Adipocyte (in vitro differentiated cells): Measurements from ENCODE around the gene B3GAT1.

Experiments
- DNase-seq: peaks from one replicate; pipeline ENCODE4 v3.0.0-alpha.2; 2015; ENCODE audit warnings: low read depth
- H3K27me3 ChIP-seq: replicated peaks from 2 replicates; pipeline ENCODE4 v1.7.0; 2013; ENCODE audit warnings: mild to moderate bottlenecking, low read length, moderate library complexity; ENCODE audit not compliant: control insufficient read depth, insufficient read depth
- H3K36me3 ChIP-seq: 2 replicates; pipeline ENCODE4 v1.7.0; 2013; ENCODE audit warnings: low read length, mild to moderate bottlenecking, moderate library complexity; ENCODE audit not compliant: control insufficient read depth, insufficient read depth, severe bottlenecking
- H3K4me1 ChIP-seq: 2 replicates; pipeline ENCODE4 v1.7.0; 2013; ENCODE audit warnings: mild to moderate bottlenecking, low read length, moderate library complexity; ENCODE audit not compliant: control insufficient read depth, insufficient read depth
- H3K4me3 ChIP-seq: 2 replicates; pipeline ENCODE4 v1.7.0; 2013; ENCODE audit warnings: mild to moderate bottlenecking, low read length, moderate library complexity
- H3K9ac ChIP-seq: 2 replicates; pipeline ENCODE4 v1.7.0; 2013; ENCODE audit warnings: mild to moderate bottlenecking, low read length, moderate library complexity
- H3K9me3 ChIP-seq: 2 replicates; pipeline ENCODE4 v1.7.0; 2013; ENCODE audit warnings: mild to moderate bottlenecking, low read length, moderate library complexity; ENCODE audit not compliant: control insufficient read depth

Gene B3GAT1

DNA sequence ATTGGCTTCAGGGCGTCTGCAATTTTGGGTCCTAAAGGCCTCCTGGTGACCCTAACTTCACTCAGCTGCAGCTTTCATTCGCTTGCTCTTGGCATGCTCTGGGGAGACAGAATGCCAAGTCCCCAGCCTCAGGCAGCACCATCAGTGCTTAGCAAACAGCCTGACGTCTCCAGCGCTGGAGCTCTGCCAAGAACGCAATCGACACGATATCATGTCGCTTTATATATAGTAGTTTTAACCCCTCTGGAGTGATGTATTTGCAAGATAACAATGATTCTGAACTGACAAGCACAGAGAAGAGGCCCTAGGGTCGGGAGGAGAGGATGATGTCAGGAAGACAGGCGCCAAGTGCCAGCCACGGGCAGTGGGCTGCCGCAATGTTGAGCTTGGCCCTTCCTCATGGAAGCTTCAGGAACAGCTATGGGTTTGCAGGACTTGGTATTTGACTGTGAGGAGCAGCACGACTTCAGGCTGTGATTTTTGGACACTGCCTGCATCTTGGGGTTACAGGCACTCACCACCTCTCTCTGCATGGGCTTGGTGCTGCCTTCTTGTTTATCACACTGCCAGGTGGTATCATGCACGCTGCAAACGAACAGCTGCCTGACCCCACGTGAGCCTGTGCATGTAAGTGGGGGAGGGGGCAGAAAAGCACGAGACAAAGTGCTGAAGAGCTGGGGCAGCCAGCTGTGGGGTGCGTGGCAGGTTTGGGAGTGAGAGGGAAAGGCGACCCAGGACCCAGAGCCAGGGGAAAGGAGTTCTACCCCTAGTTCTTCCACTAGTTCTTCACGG lies 26.1 kb downstream of the B3GAT1 start:
- Histone ChIP-seq H3K4me3 (no peak overlapping the region), H3K36me3 (no peaks in the 10 kb centered on the region), H3K9me3 (no peaks in the 10 kb centered on the region), H3K4me1 (no peaks in the 10 kb centered on the region), H3K9ac (no peak overlapping the region), H3K27me3 (peaks cover 2% of the 10 kb centered on the region)
- no peak for DNase-seq

DNA sequence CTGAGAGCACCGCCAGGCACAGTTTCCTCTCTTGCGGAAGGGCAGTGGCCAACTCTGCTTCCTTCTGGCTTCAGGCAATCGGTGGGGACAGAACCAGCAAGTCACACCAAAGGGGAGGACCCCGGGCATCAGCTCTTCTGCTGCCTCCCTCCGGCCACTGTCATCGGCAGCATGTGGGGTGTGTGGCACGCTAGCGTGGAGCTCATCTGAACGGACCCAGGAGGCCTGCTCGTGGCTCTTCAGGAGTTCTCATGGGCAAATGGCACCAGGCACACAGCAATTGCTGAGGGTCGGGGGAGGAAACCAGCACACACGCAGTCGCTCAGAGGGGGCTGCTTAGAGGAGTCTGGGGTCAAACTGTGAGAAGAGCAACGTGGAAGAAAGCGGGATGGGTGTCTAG lies 26.9 kb downstream of the B3GAT1 start:
- H3K36me3 ChIP-seq: no peaks in the 10 kb centered on the region
- H3K4me1 ChIP-seq: no peaks in the 10 kb centered on the region
- no peaks in the 10 kb centered on the region for H3K9me3 ChIP-seq
- H3K4me3 ChIP-seq: no peak overlapping the region
- DNase-seq: no peak
- H3K9ac ChIP-seq: no peak overlapping the region
- no peaks in the 10 kb centered on the region for H3K27me3 ChIP-seq

DNA sequence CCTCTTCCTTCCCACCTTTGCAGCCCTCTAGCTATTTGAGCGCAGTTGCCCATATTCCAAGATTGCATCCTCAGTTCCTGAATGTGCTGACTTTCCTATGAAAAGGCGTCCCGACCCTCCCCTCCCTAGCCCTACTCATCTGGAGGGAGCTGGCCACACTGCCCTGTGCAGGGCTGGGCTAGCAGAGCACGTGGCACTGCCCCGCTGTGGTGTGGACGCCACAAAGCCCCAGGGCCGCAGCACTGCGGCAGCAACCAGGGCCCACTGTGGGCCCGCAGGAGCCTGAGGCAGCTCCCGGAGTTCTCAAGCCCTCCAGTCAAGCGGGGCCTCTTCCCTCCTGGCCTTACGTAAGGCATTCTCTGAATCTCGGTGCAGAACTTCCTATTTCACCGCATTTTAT lies 27.6 kb downstream of the B3GAT1 start:
- no peak for DNase-seq
- H3K9ac ChIP-seq: no peak overlapping the region
- no peaks in the 10 kb centered on the region for H3K4me1 ChIP-seq
- no peak overlapping the region for H3K4me3 ChIP-seq
- no peaks in the 10 kb centered on the region for H3K27me3 ChIP-seq
- H3K9me3 ChIP-seq: no peaks in the 10 kb centered on the region
- H3K36me3 ChIP-seq: no peaks in the 10 kb centered on the region

DNA sequence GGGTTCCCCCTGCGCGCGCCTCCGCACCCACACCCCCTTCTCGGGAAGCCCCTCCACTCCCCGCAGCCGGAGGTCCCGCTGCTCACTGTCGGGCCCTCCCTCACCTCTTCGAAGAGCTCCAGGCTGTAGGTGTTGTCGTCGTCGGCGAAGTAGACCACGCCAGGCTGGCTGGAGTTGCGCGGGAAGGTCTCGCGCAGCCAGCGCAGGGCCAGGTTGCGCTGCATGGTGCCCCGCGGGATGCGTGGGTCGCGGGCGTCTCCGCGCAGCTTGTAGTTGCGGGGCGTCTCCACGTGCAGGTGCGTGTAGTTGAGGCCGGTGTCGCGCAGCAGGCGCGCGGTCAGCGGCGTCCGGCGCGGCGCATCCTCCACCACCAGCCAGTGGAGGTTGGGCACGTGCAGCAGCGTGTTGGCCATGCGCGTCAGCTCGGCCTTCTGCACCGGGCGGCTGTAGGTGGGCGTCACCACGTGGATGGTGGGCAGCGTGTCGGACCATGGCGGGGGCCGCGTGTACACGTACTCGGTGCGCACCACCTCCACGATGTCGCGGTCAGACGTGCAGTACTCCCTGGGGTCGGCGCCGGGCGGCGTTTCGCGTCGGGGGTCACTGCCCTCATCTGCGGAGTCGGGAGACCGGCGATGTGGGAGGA lies 28.3 kb downstream of the B3GAT1 start:
- Histone ChIP-seq H3K27me3 (no peaks in the 10 kb centered on the region), H3K9ac (no peak overlapping the region), H3K4me1 (no peaks in the 10 kb centered on the region), H3K36me3 (no peaks in the 10 kb centered on the region), H3K4me3 (no peak overlapping the region), H3K9me3 (no peaks in the 10 kb centered on the region)
- no peak for DNase-seq

DNA sequence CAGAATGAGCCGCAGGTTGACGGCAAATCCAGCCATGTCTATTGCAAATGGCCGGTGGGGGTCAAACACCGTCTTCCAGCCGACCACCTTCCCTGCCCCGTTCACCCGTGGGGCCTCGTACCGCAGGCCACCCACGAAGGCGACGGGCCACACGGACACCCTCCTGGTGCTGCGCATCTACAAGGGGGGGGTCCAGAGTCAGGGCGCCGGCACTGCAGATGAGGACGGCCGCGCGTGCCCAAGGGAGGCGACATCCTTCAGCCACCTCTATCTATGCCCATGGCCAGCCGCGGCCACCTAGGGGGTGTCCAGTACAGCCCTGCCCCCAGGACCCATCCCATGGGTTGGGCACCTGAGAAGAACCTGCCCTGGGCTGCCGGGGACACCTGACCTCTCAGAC lies 29.2 kb downstream of the B3GAT1 start:
- Histone ChIP-seq H3K4me1 (no peaks in the 10 kb centered on the region), H3K9me3 (no peaks in the 10 kb centered on the region), H3K27me3 (no peaks in the 10 kb centered on the region), H3K9ac (no peak overlapping the region), H3K36me3 (no peaks in the 10 kb centered on the region), H3K4me3 (no peak overlapping the region)
- no peak for DNase-seq

DNA sequence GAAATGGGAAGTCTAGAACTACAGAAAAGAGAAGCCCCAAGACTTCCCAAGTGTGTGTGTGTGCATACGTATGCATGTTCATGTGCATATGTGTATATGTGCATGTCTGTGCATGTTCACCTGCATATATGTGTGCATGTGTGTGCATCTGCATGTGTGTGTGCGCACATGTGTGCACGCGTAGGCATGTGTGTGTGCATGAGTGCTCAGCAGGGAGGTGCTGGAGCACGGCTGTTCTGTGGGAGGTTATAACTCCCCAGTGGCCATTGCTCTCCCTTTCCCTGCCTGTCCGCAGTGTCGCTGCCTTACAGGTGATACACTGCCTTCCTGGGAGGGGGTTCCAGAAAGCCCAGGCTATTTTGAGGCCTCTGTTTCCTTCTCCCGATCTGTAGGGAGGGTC lies 29.8 kb downstream of the B3GAT1 start:
- DNase-seq: no peak
- no peak overlapping the region for H3K4me3 ChIP-seq
- H3K27me3 ChIP-seq: no peaks in the 10 kb centered on the region
- no peaks in the 10 kb centered on the region for H3K9me3 ChIP-seq
- H3K9ac ChIP-seq: no peak overlapping the region
- no peaks in the 10 kb centered on the region for H3K36me3 ChIP-seq
- no peaks in the 10 kb centered on the region for H3K4me1 ChIP-seq

DNA sequence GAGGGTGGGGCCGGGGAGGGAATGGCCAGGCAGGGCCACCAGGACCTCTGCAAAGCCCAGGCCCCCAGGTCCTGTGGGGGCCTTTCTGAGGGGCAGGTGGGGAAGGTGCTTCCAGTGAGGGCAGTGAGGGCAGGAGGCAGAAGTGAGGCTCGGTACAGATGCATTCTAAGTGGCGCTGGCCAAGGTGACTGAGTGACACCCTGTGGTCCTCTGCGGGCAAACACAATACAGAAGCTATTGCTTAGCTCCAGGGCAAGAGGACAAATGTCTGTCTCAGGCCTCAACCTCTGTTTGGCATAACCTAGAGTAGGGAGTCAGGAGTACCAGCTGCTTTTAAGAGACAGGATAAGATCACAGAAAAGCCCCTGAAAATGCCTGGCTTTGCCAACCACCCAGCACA lies 31.3 kb downstream of the B3GAT1 start:
- no peak overlapping the region for H3K4me3 ChIP-seq
- H3K27me3 ChIP-seq: no peaks in the 10 kb centered on the region
- no peaks in the 10 kb centered on the region for H3K36me3 ChIP-seq
- H3K4me1 ChIP-seq: no peaks in the 10 kb centered on the region
- H3K9ac ChIP-seq: no peak overlapping the region
- H3K9me3 ChIP-seq: no peaks in the 10 kb centered on the region
- DNase-seq: no peak

DNA sequence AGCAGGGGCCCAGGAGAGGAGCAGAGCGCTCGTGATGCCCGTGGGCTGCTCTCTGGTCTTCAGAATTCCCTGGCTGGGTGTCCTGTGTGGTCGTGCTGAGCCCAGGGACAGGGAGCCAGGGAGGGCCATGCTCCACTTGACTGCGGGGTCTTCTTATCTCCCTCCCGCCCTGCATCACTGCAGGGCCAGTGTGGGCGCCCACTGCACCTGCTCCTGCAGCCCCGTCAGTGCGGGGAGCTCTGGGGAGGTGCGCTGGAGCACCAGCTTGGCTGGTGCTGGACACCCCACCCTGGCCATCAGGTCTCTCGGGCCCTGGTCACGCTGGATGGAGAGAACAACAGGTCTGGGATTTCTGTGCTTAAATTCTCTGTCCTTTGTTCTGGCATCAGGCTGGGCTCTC lies 31.8 kb downstream of the B3GAT1 start:
- no peaks in the 10 kb centered on the region for H3K9me3 ChIP-seq
- H3K4me3 ChIP-seq: no peak overlapping the region
- H3K36me3 ChIP-seq: no peaks in the 10 kb centered on the region
- DNase-seq: no peak
- no peaks in the 10 kb centered on the region for H3K4me1 ChIP-seq
- H3K9ac ChIP-seq: no peak overlapping the region
- no peaks in the 10 kb centered on the region for H3K27me3 ChIP-seq

DNA sequence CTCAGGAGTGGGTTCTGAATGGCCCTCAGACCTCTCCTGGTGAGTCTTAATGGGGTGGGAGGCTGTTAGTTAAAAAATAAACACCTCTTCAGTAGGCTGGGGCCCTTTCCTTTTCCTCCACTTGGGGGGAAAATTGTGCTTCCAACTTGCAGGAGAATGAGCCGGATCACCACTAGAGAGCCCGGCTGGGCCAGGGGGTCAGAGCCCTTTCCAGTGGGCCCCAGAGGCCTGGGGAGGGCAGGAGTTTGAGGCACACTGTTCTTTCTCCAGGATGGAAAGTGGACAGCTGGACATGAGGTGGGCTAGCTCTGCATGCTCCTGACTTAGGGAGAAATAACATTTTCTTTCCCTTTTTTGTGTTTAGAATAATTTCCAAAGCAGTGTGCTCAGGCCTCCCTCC lies 32.8 kb downstream of the B3GAT1 start:
- Histone ChIP-seq H3K9ac (no peak overlapping the region), H3K36me3 (no peaks in the 10 kb centered on the region), H3K4me3 (no peak overlapping the region), H3K27me3 (no peaks in the 10 kb centered on the region), H3K4me1 (no peaks in the 10 kb centered on the region), H3K9me3 (no peaks in the 10 kb centered on the region)
- no peak for DNase-seq

DNA sequence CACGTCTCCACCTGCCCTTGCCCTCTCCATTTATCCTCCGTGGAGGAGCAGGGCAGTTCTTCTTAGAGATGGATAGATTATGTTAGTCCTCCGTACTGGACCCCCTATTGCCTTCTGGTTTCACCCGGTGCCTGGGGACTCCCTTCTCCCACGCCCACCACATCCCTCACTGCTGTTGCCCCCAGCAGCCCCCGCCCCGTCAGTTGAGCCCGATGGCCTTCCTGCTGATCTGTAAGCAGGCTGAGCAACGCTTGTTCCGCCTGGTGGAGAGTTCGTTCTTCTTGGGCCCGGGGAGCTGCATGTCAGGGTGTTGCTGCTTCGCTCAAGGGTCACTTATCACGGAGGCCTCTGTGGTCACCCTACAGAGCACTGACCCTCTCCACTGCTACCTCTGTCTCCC lies 34.2 kb downstream of the B3GAT1 start:
- Histone ChIP-seq H3K4me3 (no peak overlapping the region), H3K4me1 (no peaks in the 10 kb centered on the region), H3K36me3 (no peaks in the 10 kb centered on the region), H3K9ac (no peak overlapping the region), H3K27me3 (no peaks in the 10 kb centered on the region), H3K9me3 (no peaks in the 10 kb centered on the region)
- DNase-seq: no peak

DNA sequence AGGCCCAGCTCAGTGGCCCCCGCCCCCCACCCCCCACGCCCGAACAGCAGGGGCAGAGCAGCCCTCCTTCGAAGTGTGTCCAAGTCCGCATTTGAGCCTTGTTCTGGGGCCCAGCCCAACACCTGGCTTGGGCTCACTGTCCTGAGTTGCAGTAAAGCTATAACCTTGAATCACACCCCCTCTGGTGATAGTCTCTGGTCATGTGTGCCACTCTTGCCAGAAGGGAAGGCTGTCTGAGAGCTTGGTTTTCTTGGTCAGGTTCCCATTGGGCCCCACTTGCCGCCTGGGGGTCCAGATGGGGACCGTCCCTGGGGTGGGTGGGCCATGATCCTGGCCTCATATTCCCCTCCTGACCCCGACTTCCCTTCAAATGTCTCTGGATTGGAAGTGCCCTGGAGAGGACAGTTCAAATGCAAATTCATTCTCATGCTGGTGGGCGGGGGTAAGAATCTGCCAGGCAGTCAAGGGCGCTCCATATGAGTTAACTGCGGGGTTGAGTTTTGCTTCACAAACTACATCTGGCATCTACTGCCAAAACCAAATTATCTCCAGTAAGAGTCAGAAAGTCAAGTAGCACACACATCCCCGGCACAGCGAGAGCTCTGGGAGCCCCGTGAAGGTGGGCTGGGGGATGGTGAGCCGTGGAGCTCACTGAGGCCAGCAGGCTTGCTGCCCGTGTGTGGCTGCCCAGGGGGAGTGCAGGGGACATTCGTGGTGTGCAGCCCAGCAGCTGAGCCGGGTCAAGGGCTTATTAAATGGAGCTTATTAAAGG lies 35.7 kb downstream of the B3GAT1 start:
- no peaks in the 10 kb centered on the region for H3K36me3 ChIP-seq
- no peak overlapping the region for H3K9ac ChIP-seq
- H3K9me3 ChIP-seq: no peaks in the 10 kb centered on the region
- no peaks in the 10 kb centered on the region for H3K4me1 ChIP-seq
- no peak for DNase-seq
- no peaks in the 10 kb centered on the region for H3K27me3 ChIP-seq
- no peak overlapping the region for H3K4me3 ChIP-seq
